T47D (cell line): ENCODE data around the gene ATP10A.

Experiments
- DNase-seq, 2 experiments: peaks; one replicate each; pipeline versions ENCODE4 v3.0.0 to v3.0.0-alpha.2; 2011 to 2012; ENCODE audit warnings: low read depth in 1 of 2, low spot score in 1 of 2
- JUND ChIP-seq: IDR thresholded peaks from 2 replicates; pipeline ENCODE4 v1.6.1; 2012; ENCODE audit warnings: low read depth
- in situ Hi-C: cut with HindIII; loops from 2 replicates; pipeline ENCODE4 v1.10.0; 2016; ENCODE audit warnings: low sequenced_read_pairs, low pct_unique_long_range_greater_than_20kb

The ATP10A gene

DNA sequence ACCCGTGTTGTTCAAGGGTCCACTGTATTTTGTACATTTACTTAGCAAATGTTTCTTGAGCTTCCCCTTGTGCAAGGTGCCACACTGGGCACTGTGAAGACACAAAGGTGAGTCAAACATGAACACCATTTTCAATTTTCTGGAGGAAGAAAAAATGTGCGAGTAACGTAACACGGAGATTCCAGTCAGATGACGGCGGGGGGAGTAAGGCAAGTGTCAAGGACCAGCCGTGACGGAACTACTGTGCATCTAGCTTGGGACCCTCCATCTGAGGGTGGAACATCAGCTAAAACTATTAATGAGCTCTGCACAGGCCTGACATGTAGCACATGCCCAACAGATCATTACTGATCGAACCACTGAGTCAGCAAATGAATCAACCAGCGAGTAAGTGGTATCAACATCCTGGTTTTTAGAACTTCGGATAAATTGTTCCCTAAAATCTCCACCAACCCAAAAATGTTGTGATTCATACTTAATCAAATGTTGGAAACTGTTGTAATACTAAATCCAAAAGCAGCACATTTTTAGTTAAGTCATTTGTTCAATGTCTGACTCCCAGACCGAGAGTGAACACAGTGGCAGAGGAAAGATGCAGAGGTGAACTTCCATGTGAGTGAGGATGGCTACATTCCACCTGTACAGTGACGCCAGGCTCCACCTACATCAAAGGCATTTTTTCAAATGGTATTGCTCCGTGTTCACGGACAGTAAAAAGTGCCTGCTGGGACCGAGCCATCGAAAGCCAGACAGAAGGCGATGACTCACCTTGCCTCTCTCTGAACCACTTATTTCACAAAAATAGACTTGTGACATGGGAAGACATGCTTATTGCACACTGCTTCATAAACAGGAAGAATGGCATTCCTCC, 172.2 kb downstream of the ATP10A start:
- no peak for TF ChIP-seq JUND
- no peak for DNase-seq
- in situ Hi-C loops: no loop called here

DNA sequence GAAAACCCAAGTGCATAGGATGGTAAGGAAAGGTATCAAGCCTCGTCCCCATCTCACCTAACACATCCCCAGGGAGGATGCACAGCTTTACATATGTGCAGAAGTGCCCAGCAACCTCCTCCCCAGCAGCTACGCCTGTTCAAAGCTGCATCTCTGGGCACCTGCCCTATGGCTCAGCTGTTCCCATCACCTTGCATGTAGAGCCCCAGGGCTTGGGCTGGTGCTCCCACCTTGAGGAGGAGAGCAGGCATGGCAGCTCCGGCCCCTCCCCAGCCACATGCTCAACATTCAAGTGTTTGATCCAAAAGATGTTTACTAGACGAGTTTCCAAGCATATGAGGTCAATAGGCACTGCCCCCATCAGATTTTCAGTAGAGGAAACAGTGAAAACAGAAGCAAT, 173.5 kb downstream of the ATP10A start:
- DNase-seq: peak in 1 of 2 experiments; percentile 5
- in situ Hi-C loops: no loop called here

GRCh38 chr15:25688166-25688565, 175.0 kb downstream of the ATP10A start:
- DNase-seq: no peak
- TF ChIP-seq JUND: no peak
- in situ Hi-C loops: no loop called here

More for the DNA sequence above, 173.5 kb downstream of the ATP10A start:
- no peak for TF ChIP-seq JUND

- DNase-seq: no peak
- TF ChIP-seq JUND: no peak
- in situ Hi-C loops: no loop called here
These were observed 175.4 kb downstream of the ATP10A start for GRCh38 chr15:25687689-25688088.

DNA sequence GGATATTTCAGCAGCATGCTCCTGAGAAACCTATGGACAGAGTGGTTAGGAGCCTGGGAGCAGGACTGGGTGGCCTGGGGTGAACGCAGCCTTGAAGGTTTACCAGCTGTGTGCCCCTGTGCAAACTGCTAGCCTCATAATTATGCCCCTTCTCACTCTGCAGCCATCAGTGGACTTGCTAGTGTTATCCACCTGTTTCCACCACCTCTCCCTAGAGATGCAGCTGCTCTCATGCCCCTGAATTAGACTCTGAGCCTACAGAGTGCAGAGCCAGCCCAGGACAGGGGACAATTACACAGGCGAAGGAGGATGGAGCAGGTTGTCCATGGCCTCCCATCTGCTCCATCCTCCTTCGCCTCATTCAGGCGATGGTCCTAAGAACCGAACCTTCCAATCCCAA, 175.9 kb downstream of the ATP10A start:
- TF ChIP-seq JUND: no peak
- no peak for DNase-seq
- in situ Hi-C loops: no loop called here

DNA sequence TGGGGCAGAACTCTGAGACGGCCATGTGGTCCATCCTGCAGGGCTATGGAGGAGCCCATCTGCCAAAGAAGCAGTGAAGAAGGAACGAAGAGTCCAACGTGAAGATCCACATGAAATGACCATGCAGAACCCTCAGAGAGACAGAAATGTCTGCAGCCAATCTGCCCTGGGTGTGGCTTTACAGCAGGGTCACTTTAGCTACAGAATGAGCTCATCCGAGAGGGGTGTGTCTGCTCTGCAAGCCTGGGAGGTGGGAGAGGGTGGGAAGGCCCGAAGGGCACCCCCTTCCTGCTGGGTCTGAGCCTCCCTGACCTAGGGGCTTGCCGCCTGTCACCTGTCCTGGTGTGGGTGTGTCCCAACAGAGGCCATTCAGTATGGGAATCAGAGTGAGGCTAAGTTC, 176.3 kb downstream of the ATP10A start:
- in situ Hi-C loops: no loop called here
- TF ChIP-seq JUND: no peak
- DNase-seq: no peak

DNA sequence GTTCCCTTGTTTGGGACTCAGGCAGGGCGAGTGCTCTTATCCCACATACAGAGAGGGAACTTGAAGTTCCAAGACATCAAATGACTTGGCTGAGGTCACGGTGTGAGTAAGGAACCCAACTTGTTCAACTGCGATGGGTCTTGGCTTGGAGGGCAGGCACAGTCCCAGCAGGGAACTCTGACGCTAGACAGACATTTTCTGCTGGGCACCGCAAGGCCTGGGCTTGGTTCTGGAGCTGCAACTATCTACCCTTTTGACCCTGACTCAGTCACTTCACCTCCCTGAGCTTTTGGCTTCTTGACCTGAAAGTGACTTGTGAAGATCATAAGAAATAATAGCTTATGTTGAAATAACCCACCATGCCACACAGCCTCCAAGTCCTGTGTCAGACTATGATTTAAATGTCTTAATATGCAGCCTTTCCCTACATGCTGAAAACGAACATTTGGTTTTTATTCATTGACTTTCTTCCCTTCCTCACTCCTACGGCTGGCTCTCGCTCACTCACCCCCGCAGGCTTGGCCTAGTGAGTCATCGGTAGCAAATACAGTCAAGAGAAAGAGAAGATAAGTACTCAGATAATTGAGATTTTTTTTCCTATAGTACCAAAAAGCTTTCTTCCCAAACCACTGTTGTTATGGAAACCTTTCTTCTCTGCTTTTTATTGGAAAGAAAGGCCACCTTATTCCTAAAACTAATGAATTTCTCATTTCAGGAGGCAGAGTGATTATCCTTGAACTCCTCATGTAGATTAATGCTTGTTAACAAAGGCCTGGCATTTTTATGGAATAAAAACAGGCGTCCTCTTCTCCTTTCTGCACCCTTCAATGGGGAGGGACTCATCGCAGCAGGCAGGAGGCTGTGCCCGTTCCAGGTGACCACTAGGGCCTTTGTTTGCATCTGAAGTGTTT, 178.4 kb downstream of the ATP10A start:
- TF ChIP-seq JUND: no peak
- in situ Hi-C loops: no loop called here

DNA sequence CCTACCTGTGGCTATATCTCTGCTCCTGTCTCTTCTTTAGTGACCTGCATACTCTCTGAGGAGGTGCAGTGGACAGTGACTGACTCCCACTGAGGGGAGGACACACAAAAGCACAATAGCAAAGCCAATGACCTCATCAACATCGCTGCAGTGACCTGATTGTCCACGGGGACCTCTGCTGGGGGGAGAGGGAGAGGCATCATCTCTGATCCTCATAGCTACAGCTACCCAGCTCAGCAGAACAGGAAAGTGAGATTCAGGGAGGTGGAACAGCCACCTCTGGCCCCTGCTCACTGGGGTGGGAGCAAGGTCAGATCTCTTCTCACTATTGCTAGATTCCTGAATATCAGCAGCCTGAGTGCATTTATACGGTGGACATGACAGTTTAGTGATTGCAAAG, 179.2 kb downstream of the ATP10A start:
- in situ Hi-C loops: no loop called here
- DNase-seq: no peak

More for the DNA sequence above, 178.4 kb downstream of the ATP10A start:
- DNase-seq: no peak

GRCh38 chr15:25683415-25683814, 179.7 kb downstream of the ATP10A start:
- TF ChIP-seq JUND: no peak
- in situ Hi-C loops: no loop called here
- DNase-seq: no peak

More for the DNA sequence above, 179.2 kb downstream of the ATP10A start:
- no peak for TF ChIP-seq JUND

- no peak for DNase-seq
- no peak for TF ChIP-seq JUND
- in situ Hi-C loops: no loop called here
These were observed 180.8 kb downstream of the ATP10A start for GRCh38 chr15:25682340-25682739.

DNA sequence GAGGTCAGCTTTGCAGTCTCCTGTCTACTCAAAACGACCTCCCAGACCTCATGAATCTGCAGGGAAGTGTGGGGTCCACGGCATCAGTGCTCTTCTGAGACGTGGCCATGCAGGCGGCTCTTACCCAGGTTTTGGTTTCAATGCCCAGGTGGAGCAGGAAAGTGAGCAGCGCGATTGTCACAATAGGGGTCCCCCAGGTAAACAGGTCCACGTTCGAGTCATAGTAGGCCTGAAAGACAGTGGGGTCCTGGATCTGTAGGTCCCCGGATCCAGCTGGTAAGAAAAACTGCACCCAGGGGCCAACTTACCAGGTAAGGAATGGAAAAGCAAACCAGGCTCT, 182.5 kb downstream of the ATP10A start:
- DNase-seq: no peak
- no peak for TF ChIP-seq JUND
- in situ Hi-C loops: no loop called here

- in situ Hi-C loops: no loop called here
- TF ChIP-seq JUND: no peak
- no peak for DNase-seq
These were observed 183.0 kb downstream of the ATP10A start for GRCh38 chr15:25679964-25680685.
